DMS53 (cell line): ENCODE results near the gene GNA14.
A peak's percentile ranks its signal among the peaks of the same experiment; 100 is the strongest.
"Not testable (repeated sequence)": the region's sequence is repeated elsewhere in the genome, so short reads cannot be mapped to it uniquely, and the experiment has no call there.

Experiments used
- DNase-seq: peaks from one replicate; lab custom pipeline; 2025; lab: John Stamatoyannopoulos, UW

The GNA14 gene

DNA sequence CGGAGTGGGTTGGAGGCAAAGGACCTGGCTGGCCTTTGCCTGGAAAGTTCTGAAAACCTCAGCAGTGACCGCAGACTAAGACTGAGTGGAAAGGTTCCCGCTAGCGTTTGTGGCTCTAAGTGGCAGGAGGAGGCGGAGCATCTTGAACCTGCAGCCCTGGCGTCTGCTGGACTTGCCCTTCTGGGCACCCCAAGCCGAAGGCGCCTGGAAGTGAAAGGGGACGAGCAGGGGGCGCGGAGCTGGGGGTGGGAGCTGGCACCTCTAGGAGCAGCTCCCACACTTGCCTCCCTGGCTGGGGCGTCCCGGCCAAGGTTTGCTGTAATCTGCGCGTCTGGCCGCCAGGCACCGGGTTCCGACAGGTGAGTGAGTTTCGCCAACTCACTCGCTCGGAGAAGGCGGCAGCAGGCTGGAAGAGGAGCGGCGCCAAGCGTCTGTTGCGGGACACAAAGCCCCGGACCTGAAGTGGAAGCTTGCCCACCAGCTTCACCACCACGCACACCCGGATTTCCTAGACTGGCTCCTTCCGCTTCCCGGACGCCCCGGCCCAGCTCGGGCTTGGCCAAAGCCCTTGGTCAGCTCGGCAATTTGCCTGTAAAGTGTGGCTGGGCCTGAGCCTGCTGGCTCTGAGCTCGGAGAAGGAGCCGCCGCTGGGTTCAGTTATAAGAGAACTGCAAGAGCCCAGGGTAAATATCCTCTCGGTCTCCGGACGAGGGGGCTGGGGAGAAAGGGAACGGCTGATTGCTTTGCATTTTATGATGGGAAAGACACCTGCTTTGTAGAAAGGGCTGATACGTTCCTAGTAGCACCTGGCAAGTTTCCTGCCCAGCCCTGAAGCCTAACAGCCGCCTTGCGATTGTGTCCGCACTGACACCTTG lies at the start of gene GNA14:
TSS of gene GNA14 (minus strand) at position 89 of the 875 bp plus-strand sequence. CDS start 529 bp downstream, outside the sequence.
- DNase-seq, result peak; percentile 86

DNA sequence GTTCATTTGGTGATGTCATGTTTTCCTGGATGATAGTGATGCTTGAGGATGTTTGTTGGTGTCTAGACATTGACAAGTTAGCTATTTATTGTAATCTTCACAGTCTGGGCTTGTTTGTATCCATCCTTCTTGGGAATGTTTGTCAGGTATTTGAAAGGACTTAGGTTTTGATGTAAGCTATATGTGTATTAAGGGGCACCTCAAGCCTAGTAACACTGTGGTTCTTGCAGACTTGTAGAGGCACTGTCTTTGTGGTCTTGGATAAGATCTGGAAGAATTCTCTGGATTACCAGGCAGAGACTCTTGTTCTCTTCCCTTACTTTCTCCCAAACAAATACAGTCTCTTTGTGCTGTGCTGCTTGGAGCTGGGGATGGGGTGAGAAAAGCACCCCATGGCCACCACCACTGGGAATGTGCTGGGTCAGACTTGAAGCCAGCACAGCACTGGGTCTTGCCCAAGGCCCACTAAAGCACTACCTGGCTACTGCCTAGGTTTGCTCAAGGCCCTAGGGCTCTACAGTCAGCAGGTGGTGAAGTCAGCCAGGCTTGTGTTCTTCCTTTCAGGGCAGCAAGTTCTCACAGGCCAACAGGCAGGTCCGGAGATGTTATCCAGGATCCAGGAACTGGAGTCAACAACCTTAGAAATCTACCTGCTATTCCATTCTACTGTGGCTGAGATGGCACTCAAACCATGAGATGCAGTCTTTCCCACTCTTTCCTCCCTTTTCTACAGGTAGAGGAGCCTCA lies 49.3 kb upstream of the GNA14 start:
- no peak for DNase-seq

DNA sequence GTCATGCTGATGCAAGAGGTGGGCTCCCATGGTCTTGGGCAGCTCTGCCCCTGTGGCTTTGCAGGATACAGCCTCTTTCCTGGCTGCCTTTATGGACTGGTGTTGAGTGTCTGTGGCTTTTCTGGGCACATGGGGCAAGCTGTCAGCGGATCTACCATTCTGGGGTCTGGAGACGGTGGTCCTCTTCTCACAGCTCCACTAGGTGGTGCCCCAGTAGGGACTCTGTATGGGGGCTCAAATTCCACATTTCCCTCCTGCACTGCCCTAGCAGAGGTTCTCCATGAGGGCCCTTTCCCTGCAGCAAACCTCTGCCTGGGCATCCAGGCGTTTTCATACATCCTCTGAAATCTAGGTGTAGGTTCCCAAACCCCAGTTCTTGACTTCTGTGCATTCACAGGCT lies 42.6 kb upstream of the GNA14 start:
- not testable (repeated sequence) for DNase-seq

DNA sequence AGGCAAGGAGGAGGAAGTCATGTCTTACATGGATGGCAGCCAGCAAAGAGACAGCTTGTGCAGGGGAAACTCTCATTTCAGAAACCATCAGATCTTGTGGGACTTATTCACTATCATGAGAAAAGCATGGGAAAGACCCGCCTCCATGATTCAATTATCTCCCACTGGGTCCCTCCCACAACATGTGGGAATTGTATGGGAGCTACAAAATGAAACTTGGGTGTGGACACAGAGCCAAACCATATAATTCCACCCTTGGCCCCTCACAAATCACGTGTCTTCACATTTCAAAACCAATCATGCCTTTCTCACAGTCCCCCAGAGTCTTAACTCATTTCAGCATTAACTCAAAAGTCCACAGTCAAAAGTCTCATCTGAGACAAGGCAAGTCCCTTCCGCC lies 42.0 kb upstream of the GNA14 start:
- DNase-seq, result not testable (repeated sequence)

- DNase-seq, result peak; percentile 45
These were observed 39.6 kb upstream of the GNA14 start for GRCh38 chr9:77687737-77688136.

DNA sequence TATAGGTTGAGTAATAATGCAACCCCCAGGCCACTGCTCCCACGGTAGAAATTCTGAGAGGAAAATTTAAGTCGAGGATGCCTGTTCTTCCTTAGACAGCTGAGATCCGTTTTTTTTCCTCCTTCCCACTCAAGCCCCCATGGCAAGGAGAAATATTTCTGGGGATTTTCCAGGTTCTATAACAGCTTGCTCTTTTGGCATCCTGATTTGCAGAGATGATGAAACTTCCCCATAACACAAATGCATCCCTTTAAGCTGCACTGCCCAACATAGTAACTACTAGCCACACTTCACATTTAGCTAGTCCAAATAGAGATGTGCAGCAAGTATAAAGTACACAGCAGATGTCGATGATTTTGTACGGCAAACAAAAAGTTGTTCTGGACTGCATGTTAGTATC lies 32.5 kb upstream of the GNA14 start:
- no peak for DNase-seq

GRCh38 chr9:77679661-77680368 lies 31.7 kb upstream of the GNA14 start:
- no peak for DNase-seq

DNA sequence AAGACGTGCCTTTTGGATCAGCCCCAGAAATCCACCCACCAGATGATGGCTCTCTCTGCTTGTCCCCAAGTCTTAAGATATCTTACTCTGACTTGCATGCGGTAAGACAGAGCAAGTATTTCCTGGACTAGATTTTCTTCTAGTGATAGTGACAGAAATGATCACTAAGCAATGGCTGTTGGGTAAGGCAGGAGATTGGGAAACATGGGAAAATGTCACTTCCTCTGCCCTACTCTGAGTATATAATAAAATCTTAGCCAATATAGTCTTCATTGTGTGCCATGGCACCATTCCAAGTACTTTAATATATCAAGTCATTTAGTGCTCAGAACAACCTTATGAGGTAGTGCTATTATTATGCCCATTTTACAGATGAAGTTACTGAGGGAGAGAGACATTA lies 31.0 kb upstream of the GNA14 start:
- DNase-seq, result no peak

DNA sequence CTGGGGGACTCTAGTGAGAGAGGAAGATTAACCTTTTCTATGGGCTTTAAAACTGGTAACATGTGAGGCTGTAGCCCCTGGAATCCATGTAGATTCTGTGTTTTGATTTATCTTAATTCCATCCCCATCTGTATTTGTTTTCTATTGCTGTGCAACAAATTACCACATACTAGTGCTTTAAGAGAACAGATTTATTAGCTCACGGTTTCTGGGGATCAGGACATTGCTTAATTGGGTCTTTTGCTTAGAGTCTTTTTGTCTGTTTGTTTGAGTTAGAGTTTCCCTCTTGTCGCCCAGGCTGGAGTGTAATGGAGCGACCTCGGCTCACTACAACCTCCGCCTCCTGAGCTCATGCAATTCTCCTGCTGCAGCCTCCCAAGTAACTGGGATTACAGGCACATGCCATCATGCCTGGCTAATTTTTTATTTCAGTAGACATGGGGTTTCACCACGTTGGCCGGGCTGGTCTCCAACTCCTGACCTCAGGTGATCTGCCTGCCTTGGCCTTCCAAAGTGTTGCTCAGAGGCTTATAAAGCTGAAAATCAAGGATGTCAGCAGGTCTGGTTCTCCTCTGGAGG lies 29.9 kb upstream of the GNA14 start:
- no peak for DNase-seq

DNA sequence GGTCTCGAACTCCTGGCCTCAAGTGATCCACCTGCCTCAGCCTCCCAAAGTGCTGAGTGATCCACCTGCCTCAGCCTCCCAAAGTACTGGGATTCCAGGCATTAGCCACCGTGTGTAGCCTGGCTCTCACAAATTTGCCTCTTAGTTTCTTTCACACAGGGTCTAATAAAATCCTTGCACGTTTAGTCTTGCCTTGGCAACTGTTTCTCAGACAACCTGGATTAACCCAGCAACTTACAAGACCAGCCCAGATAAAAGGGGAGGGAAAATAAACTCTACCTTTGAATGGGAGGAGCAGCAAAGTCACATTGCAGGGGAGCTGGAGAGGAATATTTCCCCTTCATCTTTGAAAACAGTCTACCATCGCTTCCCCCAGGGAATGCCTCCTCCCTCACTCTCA lies 29.3 kb upstream of the GNA14 start:
- DNase-seq, result no peak

DNA sequence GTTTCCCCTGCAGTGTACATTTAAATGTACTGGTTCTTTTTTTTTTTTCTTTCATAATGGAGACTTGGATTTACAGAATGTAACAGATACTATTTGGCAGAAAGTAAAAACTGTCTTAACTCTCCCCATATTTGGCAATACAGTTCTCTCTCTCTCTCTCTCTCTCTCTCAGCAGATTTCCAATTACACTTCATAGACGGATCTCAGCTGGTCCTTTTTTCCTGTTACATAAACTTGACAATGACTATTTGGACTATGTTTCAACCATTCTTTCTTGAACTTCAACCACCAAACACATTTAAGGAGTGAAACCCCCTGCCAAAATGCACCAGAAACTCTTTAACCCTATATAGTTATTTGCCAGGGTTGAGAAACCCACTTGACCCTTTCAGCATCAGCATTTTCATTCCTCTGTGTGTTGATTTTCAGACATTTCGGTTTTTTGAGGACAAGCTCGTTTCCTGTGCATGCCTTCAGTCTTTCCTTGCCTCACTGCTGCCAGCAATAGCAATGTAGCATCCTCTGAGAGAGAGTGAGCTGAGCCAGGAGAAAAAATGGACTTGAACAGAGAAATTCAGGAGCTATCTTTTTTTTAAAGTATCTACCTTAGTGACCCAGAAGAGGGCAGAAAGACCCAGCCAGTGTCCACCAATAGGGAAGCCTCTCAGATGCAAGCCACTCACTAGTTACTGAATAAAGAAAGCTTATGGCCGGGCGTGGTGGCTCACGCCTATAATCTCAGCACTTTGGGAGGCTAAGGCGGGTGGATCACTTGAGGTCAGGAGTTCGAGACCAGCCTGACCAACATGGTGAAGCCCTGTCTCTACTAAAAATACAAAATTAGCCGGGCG lies 26.0 kb upstream of the GNA14 start:
- DNase-seq, result no peak

GRCh38 chr9:77672183-77672582 lies 24.1 kb upstream of the GNA14 start:
- no peak for DNase-seq

DNA sequence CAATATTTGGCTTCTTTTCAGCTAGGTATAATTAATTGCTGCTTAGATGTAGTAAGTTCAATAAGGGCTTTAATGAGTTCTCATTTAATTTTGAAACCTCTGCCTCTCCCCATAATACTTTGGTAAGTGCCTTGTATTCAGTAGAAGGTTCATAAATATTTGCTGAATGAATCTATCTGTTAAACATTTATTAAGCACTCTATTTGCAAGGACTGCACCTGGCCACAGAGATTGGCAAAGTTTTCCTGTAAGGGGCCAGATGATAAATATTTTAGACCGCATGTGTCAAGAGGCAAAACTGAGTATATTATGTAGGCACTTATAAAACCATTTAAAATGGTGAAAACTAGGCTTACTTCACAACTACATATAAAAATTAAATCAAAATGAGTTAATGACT lies 19.0 kb upstream of the GNA14 start:
- peak; percentile 38 for DNase-seq

GRCh38 chr9:77663754-77664153 lies 15.6 kb upstream of the GNA14 start:
- DNase-seq, result peak; percentile 66

DNA sequence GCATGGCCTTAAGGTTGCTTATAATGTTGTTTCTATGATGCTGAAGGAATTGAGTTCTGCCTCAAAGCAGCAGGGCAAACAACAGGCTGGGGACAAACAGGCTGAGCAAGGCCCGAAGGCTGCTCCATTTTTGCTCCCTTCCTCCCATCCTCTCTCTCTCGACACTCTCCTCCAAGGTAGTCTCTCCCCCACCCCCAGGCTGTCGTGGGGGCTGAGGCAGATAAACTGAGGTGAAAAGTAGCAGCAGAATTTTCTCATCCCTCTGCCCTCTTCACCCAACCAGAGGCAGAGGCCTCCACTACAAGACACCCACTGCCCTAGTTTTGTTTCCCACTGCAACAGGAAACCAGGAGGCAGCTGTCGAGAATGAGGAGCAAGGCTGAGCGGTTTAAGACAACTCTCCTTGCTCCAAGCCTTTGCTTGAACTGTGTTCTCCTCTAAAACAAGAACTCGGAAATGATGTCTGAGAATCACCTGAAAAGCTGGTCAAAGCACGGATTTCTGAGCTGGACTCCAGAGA lies 13.5 kb upstream of the GNA14 start:
- no peak for DNase-seq

- no peak for DNase-seq
These were observed 11.8 kb upstream of the GNA14 start for GRCh38 chr9:77659926-77660325.

DNA sequence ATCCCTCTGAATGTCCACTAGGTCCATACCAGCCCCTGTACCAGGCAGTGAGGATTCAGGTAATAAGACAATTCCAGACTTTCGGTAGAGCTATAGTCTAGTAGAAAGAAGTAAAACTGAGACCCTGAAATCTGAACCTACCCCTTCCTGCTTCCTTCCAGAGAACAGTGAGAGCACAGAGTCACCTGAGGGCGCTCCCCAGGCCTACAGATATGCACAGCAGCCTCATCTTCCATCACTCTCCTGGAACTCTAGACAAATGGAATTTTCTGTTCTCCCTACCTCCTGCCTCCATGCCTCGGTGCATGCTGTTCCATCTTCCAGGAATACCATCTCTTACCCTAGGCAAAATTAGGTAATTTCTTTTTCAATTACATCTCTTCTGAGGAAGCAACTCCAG lies 3.1 kb upstream of the GNA14 start:
- no peak for DNase-seq

DNA sequence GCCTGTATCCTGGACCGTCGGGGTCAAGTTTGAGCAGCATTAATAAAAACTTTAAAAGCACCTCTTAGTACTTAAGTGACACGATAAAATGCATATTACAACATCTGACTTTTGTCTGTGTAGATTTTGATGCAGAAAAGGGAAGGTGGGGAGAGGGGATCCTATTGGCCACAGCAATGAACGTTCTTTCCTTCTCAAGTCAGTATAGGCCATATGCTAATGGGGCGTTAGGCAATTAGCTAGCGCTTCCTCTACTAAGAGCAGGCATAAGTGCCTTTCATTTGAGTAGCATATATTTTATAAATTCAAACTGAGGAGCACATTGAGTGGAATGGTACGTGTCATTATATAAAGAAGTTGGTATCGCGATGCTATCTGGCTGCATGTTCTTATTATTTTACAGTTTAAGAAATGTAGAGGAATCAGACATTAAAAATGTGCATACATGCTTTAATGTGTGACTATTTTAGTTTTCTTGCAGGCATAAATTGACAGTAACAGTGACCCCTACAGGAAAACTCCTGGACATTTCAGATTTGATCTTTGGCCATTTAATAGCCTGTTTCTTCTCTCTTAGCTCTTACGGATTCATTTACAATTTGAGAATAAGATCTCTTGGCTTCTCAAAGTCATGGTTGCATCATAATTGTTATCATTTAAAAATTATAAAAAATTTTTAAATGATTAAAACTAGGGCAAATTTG lies 1.1 kb upstream of the GNA14 start:
- peak; percentile 67 for DNase-seq

GRCh38 chr9:77647267-77648233 lies 572 bp downstream of the GNA14 start:
- DNase-seq, result peak; percentile 61
